Hepatocyte (in vitro differentiated cells): ENCODE data around the gene ASB2. TPM values are rescaled to one million over a fixed set of nuclear protein-coding genes. Genes with fewer than 3 reads are reported as not detected.

Experiments used
- DNase-seq: peaks from one replicate; pipeline ENCODE4 v3.0.0-alpha.2; 2016; ENCODE audit warnings: low spot score
- H2AFZ ChIP-seq: fragments of 200-600 bp; sonication (generic); 2 replicates; pipeline ENCODE4 v1.6.0; 2016; ENCODE audit warnings: antibody characterized with exemption, mild to moderate bottlenecking
- H3K27ac ChIP-seq: fragments of 200-600 bp; sonication (generic); 2 replicates; pipeline ENCODE4 v1.5.1; 2016; ENCODE audit warnings: mild to moderate bottlenecking
- H3K27me3 ChIP-seq: fragments of 200-600 bp; sonication (generic); 2 replicates; pipeline ENCODE4 v1.6.1; 2016
- H3K36me3 ChIP-seq: fragments of 200-600 bp; sonication (generic); replicated peaks from 2 replicates; pipeline ENCODE4 v1.5.1; 2016; ENCODE audit warnings: low read depth; ENCODE audit not compliant: insufficient read depth
- H3K4me1 ChIP-seq: fragments of 200-600 bp; sonication (generic); 2 replicates; pipeline ENCODE4 v1.5.1; 2016; ENCODE audit warnings: mild to moderate bottlenecking, moderate library complexity; ENCODE audit not compliant: insufficient read depth
- H3K4me2 ChIP-seq: fragments of 200-600 bp; sonication (generic); 2 replicates; pipeline ENCODE4 v1.6.0; 2016
- H3K4me3 ChIP-seq: fragments of 200-600 bp; sonication (generic); 2 replicates; pipeline ENCODE4 v1.5.1; 2016; ENCODE audit warnings: mild to moderate bottlenecking
- H3K79me2 ChIP-seq: fragments of 200-600 bp; sonication (generic); 2 replicates; pipeline ENCODE4 v1.6.0; 2017; ENCODE audit warnings: mild to moderate bottlenecking
- H3K9me2 ChIP-seq: fragments of 200-600 bp; sonication (generic); replicated peaks from 2 replicates; pipeline ENCODE4 v1.6.0; 2017; ENCODE audit warnings: mild to moderate bottlenecking; ENCODE audit not compliant: insufficient read depth
- H3K9me3 ChIP-seq: fragments of 200-600 bp; sonication (generic); 2 replicates; pipeline ENCODE4 v1.5.1; 2016; ENCODE audit warnings: low read depth, mild to moderate bottlenecking
- H4K20me1 ChIP-seq: fragments of 200-600 bp; sonication (generic); 2 replicates; pipeline ENCODE4 v1.6.0; 2016; ENCODE audit warnings: mild to moderate bottlenecking; ENCODE audit not compliant: insufficient read depth, poor library complexity, severe bottlenecking
- EZH2 ChIP-seq: fragments of 200-600 bp; sonication (generic); IDR thresholded peaks from 2 replicates; pipeline ENCODE4 v1.6.1; 2016; ENCODE audit warnings: antibody characterized with exemption, mild to moderate bottlenecking, borderline replicate concordance
- EZH2phosphoT487 ChIP-seq: fragments of 200-600 bp; sonication (generic); IDR thresholded peaks from one replicate; pipeline ENCODE4 v1.6.1; 2018; ENCODE audit warnings: antibody characterized with exemption, mild to moderate bottlenecking, low read depth, moderate library complexity; ENCODE audit not compliant: unreplicated experiment, severe bottlenecking
- WGBS: methylation state at CpG from one replicate; pipeline ENCODE4 v1.1.6; 2016; ENCODE audit warnings: low lambda C conversion rate; ENCODE audit errors: missing lambda C conversion rate; 5-methylcytosine and 5-hydroxymethylcytosine counted together
- polyA plus RNA-seq: library from polyadenylated mRNA; unstranded; fragments of >200 nt; fragmentation: Nextera tagmentation; extraction: Ambion mirVana; gene quantifications from 2 replicates; pipeline ENCODE4 v1.2.1, GENCODE V29; 2016
- total RNA-seq: library from RNA; depleted of rRNA; stranded (reverse); fragments of >200 nt; gene quantifications from 2 replicates; pipeline ENCODE4 v1.2.3, GENCODE V29; 2014
- TF ChIP-seq, protein P1 (sequence below): fragments of 200-600 bp; sonication (generic); IDR thresholded peaks from 2 replicates; pipeline ENCODE4 v1.5.1; 2016; ENCODE audit warnings: antibody characterized with exemption, mild to moderate bottlenecking; ENCODE audit not compliant: poor library complexity

ASB2 gene
- total and polyA plus RNA-seq, 2 experiments from 2014 or later: 0.27 to 0.53 TPM

DNA sequence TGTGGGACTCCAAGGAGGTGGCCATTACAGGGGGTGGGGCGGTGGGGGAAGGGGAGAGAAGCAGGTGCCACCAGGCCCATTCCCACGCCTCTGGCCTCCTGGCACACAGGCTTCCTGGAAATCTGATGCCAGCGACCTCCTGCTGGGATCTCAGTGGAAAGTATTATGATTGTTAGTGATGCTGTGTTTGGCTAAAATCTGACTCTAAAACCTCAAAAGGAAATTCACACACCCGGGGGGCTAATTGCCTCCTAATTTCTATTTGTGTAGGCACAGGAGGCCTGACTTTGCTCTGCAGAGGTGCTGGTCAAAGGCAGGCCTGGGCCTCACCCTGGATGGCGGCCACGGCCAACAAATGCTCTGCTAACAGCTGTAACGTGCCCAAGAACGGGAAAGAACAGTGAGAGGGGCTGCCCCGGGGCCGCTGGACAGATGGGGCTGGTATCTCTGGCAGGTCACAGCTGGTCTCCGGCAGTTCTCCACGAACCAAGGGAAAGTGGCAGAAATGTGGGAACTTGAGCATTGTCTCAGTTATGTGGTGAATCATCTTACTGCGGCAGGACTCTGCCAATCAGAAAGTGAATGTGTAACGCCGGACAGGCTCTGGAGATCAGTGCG is 35.0 kb downstream of the ASB2 start:
- Histone ChIP-seq H2AFZ (no peak overlapping the region), H3K4me1 (no peaks in the 10 kb centered on the region), H3K79me2 (no peaks in the 10 kb centered on the region), H3K9me2 (no peaks in the 10 kb centered on the region), H3K9me3 (no peaks in the 10 kb centered on the region), H4K20me1 (no peaks in the 10 kb centered on the region), H3K36me3 (no peaks in the 10 kb centered on the region), H3K4me2 (no peak overlapping the region), H3K27ac (no peak overlapping the region), H3K27me3 (peaks cover 19% of the 10 kb centered on the region), H3K4me3 (no peak overlapping the region)
- WGBS: 70% methylated on average over 16 of the region's 16 CpGs
- TF ChIP-seq EZH2 (no peak), EZH2phosphoT487 (no peak)
- TF ChIP-seq, protein P1, sequence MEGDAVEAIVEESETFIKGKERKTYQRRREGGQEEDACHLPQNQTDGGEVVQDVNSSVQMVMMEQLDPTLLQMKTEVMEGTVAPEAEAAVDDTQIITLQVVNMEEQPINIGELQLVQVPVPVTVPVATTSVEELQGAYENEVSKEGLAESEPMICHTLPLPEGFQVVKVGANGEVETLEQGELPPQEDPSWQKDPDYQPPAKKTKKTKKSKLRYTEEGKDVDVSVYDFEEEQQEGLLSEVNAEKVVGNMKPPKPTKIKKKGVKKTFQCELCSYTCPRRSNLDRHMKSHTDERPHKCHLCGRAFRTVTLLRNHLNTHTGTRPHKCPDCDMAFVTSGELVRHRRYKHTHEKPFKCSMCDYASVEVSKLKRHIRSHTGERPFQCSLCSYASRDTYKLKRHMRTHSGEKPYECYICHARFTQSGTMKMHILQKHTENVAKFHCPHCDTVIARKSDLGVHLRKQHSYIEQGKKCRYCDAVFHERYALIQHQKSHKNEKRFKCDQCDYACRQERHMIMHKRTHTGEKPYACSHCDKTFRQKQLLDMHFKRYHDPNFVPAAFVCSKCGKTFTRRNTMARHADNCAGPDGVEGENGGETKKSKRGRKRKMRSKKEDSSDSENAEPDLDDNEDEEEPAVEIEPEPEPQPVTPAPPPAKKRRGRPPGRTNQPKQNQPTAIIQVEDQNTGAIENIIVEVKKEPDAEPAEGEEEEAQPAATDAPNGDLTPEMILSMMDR: no peak
- no peak for DNase-seq

DNA sequence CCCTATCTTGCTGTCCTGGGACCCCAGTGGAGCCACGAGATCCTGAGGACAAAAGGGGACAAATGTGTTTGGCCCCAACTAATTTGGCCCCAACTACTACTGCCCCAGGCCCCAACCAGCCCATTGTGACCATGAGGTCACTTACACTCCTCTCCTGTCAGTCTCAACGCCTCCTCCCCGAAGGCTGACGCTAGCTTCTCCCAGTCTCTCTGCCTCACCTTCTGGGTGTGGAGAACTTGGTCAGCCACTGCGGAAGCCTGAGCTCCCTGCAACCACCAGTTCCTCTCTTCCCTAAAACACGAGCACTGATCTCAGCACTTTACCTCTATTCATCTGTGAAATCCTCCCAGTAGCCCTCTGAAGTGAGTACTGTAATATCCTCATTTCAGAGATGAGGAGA is 35.9 kb downstream of the ASB2 start:
- no peaks in the 10 kb centered on the region for H3K36me3 ChIP-seq
- H3K27me3 ChIP-seq: peaks cover 19% of the 10 kb centered on the region
- no peaks in the 10 kb centered on the region for H3K9me2 ChIP-seq
- H2AFZ ChIP-seq: no peak overlapping the region
- no peak overlapping the region for H3K4me3 ChIP-seq
- H4K20me1 ChIP-seq: no peaks in the 10 kb centered on the region
- 90% methylated on average over 6 of the region's 6 CpGs for WGBS
- TF ChIP-seq, protein P1: no peak
- TF ChIP-seq EZH2phosphoT487 (no peak), EZH2 (no peak)
- no peak overlapping the region for H3K27ac ChIP-seq
- H3K79me2 ChIP-seq: no peaks in the 10 kb centered on the region
- H3K4me1 ChIP-seq: no peaks in the 10 kb centered on the region
- no peak for DNase-seq
- no peaks in the 10 kb centered on the region for H3K9me3 ChIP-seq
- no peak overlapping the region for H3K4me2 ChIP-seq

DNA sequence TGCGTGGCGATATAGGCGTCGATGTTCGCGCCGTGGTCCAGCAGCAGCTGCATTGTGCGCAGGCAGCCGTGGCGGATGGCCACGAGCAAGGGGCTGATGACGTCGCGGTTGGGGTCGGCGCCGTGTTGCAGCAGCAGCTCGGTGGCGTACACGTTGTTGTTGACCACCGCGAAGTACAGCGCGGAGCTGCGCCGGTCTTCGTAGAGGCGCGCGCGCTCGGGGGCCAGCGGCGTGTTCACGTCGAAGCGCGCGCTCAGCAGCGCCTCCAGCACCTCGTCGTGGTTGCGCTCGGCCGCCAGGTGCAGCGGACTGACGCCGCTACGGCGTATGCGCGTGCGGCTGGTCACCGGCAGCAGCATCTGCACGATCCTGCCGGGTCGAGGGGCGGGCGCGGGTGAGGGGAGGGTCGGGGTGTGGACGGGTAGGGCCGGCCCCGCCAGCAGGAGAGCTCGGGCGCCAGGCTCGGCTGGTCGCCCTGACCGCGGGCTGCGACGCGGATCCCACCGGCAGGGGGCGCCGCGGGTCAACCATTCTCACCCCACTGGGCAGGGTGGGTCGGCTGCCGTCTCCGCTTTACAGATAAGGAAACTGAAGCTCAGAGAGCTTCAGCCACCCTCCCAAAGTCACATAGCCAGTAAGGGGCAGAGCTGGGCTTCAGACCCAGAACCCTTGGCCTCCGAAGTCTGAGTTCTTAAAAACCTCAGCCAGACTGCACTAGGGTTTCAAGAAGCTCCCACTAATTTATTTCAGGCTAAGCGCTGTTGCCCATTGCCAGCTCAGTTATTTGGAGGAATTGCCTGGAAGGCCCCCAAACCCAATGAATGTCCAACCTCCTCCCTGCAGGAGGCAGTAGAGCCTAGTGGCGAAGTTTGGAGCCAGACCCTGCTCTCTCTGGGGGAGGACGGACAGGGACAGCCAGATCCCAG is 36.8 kb downstream of the ASB2 start:
- Histone ChIP-seq H2AFZ (peak overlapping the region; percentile 28), H3K4me3 (no peak overlapping the region), H3K4me1 (no peaks in the 10 kb centered on the region), H4K20me1 (no peaks in the 10 kb centered on the region), H3K9me2 (no peaks in the 10 kb centered on the region), H3K27me3 (peaks cover 19% of the 10 kb centered on the region), H3K9me3 (no peaks in the 10 kb centered on the region), H3K79me2 (no peaks in the 10 kb centered on the region), H3K4me2 (peak overlapping the region; percentile 86), H3K36me3 (no peaks in the 10 kb centered on the region), H3K27ac (no peak overlapping the region)
- TF ChIP-seq EZH2: no peak
- TF ChIP-seq, protein P1: peak; percentile 87
- no peak for TF ChIP-seq EZH2phosphoT487
- peak; percentile 90 for DNase-seq
- 13% methylated on average over 68 of the region's 84 CpGs for WGBS
